HepG2 (cell line): Measurements from ENCODE around the gene NPB. TPM values are rescaled to one million over a fixed set of nuclear protein-coding genes. Genes with fewer than 3 reads are reported as not detected.
A peak's percentile ranks its signal among the peaks of the same experiment; 100 is the strongest.

Source experiments
- AGO2 ChIP-seq: fragments of 200-400 bp; formaldehyde crosslinking; optimal IDR thresholded peaks from 2 replicates; pipeline ENCODE3; 2017; ENCODE audit warnings: mild to moderate bottlenecking, low read depth, low read length, moderate library complexity
- ATF1 ChIP-seq: IDR thresholded peaks from 2 replicates; pipeline ENCODE4 v1.6.1; 2016; ENCODE audit warnings: mild to moderate bottlenecking, control low read depth
- HNRNPH1 ChIP-seq: fragments of 200-400 bp; formaldehyde crosslinking; optimal IDR thresholded peaks from 2 replicates; pipeline ENCODE3; 2017; ENCODE audit warnings: mild to moderate bottlenecking, low read depth, low read length
- HNRNPL ChIP-seq: fragments of 200-400 bp; formaldehyde crosslinking; IDR thresholded peaks from 2 replicates; pipeline ENCODE4 v1.6.1; 2017; ENCODE audit warnings: mild to moderate bottlenecking, low read depth, low read length
- MAZ ChIP-seq, 2 experiments: sonication (generic) in 1 of 2; formaldehyde crosslinking in 1 of 2; IDR thresholded peaks; 2 replicates each; pipeline versions ENCODE4 v1.5.0 to v1.6.1; 2012 to 2020; ENCODE audit warnings: low read depth in 2 of 2, mild to moderate bottlenecking in 2 of 2, borderline replicate concordance in 1 of 2, improper control_type of control experiment in 1 of 2, low read length in 1 of 2, missing genetic modification reagents in 1 of 2, moderate library complexity in 1 of 2
- NFKB2 ChIP-seq: sonication (generic); formaldehyde crosslinking; IDR thresholded peaks from 2 replicates; pipeline ENCODE4 v1.4.0; 2020; ENCODE audit warnings: missing genetic modification reagents, borderline replicate concordance
- RBM39 ChIP-seq: fragments of 200-400 bp; formaldehyde crosslinking; IDR thresholded peaks from one replicate; pipeline ENCODE4 v1.6.1; 2018; ENCODE audit warnings: antibody characterized with exemption, mild to moderate bottlenecking, low read depth, low read length; ENCODE audit not compliant: poor library complexity, severe bottlenecking
- RXRB ChIP-seq: IDR thresholded peaks from 2 replicates; pipeline ENCODE4 v1.6.1; 2016; ENCODE audit warnings: borderline replicate concordance, missing genetic modification reagents, missing compliant biosample characterization
- STAG1 ChIP-seq: sonication (generic); formaldehyde crosslinking; IDR thresholded peaks from 2 replicates; pipeline ENCODE4 v1.4.0; 2020; ENCODE audit warnings: missing genetic modification reagents
- TAF1 ChIP-seq: sonication (generic); formaldehyde crosslinking; IDR thresholded peaks from 2 replicates; pipeline ENCODE4 v1.4.0; 2020; ENCODE audit warnings: missing genetic modification reagents
- TBL1XR1 ChIP-seq: fragments of 150-350 bp; IDR thresholded peaks from 2 replicates; pipeline ENCODE4 v1.6.1; 2014; ENCODE audit warnings: borderline replicate concordance, low read length; ENCODE audit not compliant: partially characterized antibody
- YEATS4 ChIP-seq: sonication (generic); formaldehyde crosslinking; IDR thresholded peaks from 2 replicates; pipeline ENCODE4 v1.4.0; 2020; ENCODE audit warnings: missing genetic modification reagents, borderline replicate concordance
- ZNF142 ChIP-seq: sonication (generic); formaldehyde crosslinking; IDR thresholded peaks from 2 replicates; pipeline ENCODE4 v1.4.0; 2020; ENCODE audit warnings: missing genetic modification reagents
- ZNF550 ChIP-seq: sonication (generic); formaldehyde crosslinking; IDR thresholded peaks from 2 replicates; pipeline ENCODE4 v1.4.0; 2020; ENCODE audit warnings: mild to moderate bottlenecking, missing genetic modification reagents, borderline replicate concordance
- ZNF570 ChIP-seq: sonication (generic); formaldehyde crosslinking; IDR thresholded peaks from 2 replicates; pipeline ENCODE4 v1.4.0; 2020; ENCODE audit warnings: mild to moderate bottlenecking, missing genetic modification reagents, borderline replicate concordance
- ZNF614 ChIP-seq: IDR thresholded peaks from 2 replicates; pipeline ENCODE4 v1.6.1; 2018; ENCODE audit warnings: missing biosample characterization, missing genetic modification reagents, inconsistent platforms, borderline replicate concordance
- ZNF775 ChIP-seq: sonication (generic); formaldehyde crosslinking; IDR thresholded peaks from 2 replicates; pipeline ENCODE4 v1.4.0; 2020; ENCODE audit warnings: missing genetic modification reagents, mild to moderate bottlenecking, moderate library complexity, borderline replicate concordance
- polyA plus RNA-seq, 8 experiments: library from polyadenylated mRNA; depleted of rRNA in 3 of 8; stranded (reverse) in 7 of 8; unstranded in 1 of 8; fragments of >200 nt; fragmentation: Illumina TruSeq in 4 of 8; extraction: Trizol in 4 of 8; gene quantifications; 2 replicates each; pipeline versions ENCODE4 v1.2.1 to v1.2.3, GENCODE V29; 2011 to 2016; ENCODE audit warnings: low read depth in 4 of 8, missing spikeins in 1 of 8, mixed read lengths in 1 of 8; ENCODE audit not compliant: insufficient read depth in 1 of 8
- total RNA-seq, 5 experiments: library from RNA; depleted of rRNA; stranded (reverse); fragments of >200 nt; fragmentation: Illumina TruSeq; extraction: Trizol; gene quantifications; 2 replicates each; pipeline ENCODE4 v1.2.3, GENCODE V29; 2016; ENCODE audit warnings: low read depth in 1 of 5
- TF ChIP-seq, protein P1 (sequence below): sonication (generic); formaldehyde crosslinking; conservative IDR thresholded peaks from 2 replicates; pipeline ENCODE4 v1.8.0; 2022; ENCODE audit warnings: mild to moderate bottlenecking, moderate library complexity, missing genetic modification reagents
- TF ChIP-seq, protein P2 (sequence below): sonication (generic); formaldehyde crosslinking; IDR thresholded peaks from 2 replicates; pipeline ENCODE4 v1.8.0; 2022; ENCODE audit warnings: low read depth, missing genetic modification reagents

The NPB gene
- total and polyA plus RNA-seq, 2 of the 13 experiments (the other 11 are each of a cell fraction or from before 2014, with no cell fraction given), result 0.11 to 0.93 TPM

DNA sequence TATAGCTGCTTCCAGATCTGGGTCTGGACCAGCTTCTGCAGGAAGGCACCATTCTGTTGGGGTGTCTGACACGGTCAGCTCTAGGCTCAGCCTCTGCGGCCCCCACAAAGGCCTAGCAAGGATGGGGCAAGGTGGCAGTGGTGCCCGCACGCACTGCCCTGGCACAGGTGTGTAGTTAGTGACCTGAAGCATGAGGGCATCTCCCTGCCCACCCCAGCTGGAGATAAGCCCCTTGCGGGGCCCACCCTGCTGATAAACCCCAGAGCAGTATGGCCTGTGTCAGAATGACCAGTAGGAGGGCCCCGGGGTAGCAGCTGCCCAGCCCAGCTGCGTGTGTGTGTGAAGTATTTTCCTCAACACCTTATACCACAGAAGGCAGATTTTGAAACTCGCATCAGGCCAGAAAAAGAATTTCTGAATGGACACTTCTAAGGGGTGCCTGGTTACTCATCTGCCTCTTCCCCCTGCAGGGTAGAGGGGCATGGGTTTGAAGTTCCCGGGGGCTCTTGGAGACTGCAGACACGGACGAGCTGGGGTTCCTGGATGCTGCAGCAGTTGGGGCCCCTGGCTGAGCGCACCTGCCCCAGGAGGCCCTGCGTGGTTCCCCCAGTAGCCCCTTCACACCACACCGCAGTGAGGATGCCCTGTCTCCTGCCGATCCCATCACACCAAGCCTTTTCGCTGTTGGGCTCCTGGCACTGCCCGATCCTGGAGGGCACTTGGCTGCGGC is 35.4 kb upstream of the NPB start (continued):
- no peak for TF ChIP-seq ZNF775 (CRISPR knock-in tag)
- TF ChIP-seq TBL1XR1, result no peak
- TF ChIP-seq ZNF614, result 0 out of 2 replicates have a peak, but pooled peaks have one; percentile 3
- TF ChIP-seq STAG1 (CRISPR knock-in tag), result no peak
- TF ChIP-seq RXRB, result no peak
- no peak for TF ChIP-seq HNRNPH1
- no peak for TF ChIP-seq NFKB2 (CRISPR knock-in tag)
- peak; percentile 50; the same call in 1 of the 2 replicates for TF ChIP-seq TAF1 (CRISPR knock-in tag)
- TF ChIP-seq, protein P1, sequence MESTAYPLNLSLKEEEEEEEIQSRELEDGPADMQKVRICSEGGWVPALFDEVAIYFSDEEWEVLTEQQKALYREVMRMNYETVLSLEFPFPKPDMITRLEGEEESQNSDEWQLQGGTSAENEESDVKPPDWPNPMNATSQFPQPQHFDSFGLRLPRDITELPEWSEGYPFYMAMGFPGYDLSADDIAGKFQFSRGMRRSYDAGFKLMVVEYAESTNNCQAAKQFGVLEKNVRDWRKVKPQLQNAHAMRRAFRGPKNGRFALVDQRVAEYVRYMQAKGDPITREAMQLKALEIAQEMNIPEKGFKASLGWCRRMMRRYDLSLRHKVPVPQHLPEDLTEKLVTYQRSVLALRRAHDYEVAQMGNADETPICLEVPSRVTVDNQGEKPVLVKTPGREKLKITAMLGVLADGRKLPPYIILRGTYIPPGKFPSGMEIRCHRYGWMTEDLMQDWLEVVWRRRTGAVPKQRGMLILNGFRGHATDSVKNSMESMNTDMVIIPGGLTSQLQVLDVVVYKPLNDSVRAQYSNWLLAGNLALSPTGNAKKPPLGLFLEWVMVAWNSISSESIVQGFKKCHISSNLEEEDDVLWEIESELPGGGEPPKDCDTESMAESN (CRISPR knock-in tag), result peak; percentile 60; the same call in 1 of the 2 replicates
- TF ChIP-seq ATF1, result no peak
- TF ChIP-seq ZNF142 (CRISPR knock-in tag), result peak; percentile 54; the same call in 1 of the 2 replicates
- TF ChIP-seq ZNF550 (CRISPR knock-in tag), result no peak
- TF ChIP-seq AGO2, result peak; percentile 99
- TF ChIP-seq ZNF570, result no peak
- TF ChIP-seq HNRNPL, result peak; percentile 66; the same call in 1 of the 2 replicates
- TF ChIP-seq YEATS4 (CRISPR knock-in tag), result no peak
- TF ChIP-seq RBM39, result peak; percentile 62
- no peak for TF ChIP-seq MAZ (IDR thresholded peaks at IDR 0.05; ENCODE audit: borderline replicate concordance, low read depth, low read length)
- TF ChIP-seq MAZ (CRISPR knock-in tag; IDR thresholded peaks at IDR 0.05; ENCODE audit: low read depth), result peak; percentile 48; the same call in 1 of the 2 replicates
- TF ChIP-seq, protein P2, sequence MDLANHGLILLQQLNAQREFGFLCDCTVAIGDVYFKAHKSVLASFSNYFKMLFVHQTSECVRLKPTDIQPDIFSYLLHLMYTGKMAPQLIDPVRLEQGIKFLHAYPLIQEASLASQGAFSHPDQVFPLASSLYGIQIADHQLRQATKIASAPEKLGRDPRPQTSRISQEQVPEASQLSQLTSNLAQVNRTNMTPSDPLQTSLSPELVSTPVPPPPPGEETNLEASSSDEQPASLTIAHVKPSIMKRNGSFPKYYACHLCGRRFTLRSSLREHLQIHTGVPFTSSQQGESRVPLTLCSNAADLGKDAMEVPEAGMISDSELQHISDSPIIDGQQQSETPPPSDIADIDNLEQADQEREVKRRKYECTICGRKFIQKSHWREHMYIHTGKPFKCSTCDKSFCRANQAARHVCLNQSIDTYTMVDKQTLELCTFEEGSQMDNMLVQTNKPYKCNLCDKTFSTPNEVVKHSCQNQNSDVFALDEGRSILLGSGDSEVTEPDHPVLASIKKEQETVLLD (CRISPR knock-in tag), result 0 out of 2 replicates have a peak, but pooled peaks have one; percentile 44
